ENCODE data around the gene CAVIN4. TPM values are rescaled to one million over a fixed set of nuclear protein-coding genes. Genes with fewer than 3 reads are reported as not detected.

CAVIN4 gene
- polyA plus RNA-seq, 2 of the 4 experiments (the other 2 are of a cell fraction) = 0.61 to 0.62 TPM

DNA sequence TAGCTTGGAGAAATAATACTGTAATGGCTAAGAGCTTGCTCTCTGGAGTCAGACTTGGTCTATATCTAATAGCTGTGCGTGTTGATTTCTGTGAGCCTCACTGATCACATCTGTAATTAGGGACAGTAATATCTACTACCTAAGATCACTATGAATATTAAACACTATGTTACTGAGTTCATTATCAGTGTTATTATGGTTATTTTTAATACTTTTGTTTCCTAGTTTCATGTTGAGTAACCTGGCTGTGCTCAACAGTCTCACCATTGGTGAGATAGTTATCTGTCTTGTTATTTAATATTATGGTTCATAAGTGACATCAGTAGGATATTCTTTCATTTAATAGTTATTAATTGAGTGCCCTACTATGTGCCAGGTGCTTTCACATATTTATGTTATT lies 22.4 kb upstream of the CAVIN4 start:
- WGBS (ENCODE audit: missing lambda C conversion rate) = 96% methylated on average over 1 of the region's 1 CpG
- Histone ChIP-seq H3K4me2 (no peak overlapping the region), H3K27ac (no peak overlapping the region), H3K4me3 (no peak overlapping the region), H3K9me3 (no peaks in the 10 kb centered on the region), H3K4me1 (no peaks in the 10 kb centered on the region)
- no peak for TF ChIP-seq GATA3 (IDR thresholded peaks at IDR 0.05; ENCODE audit: borderline replicate concordance)
- TF ChIP-seq HDAC2 (IDR thresholded peaks at IDR 0.05) = no peak
- TF ChIP-seq KDM1A (IDR thresholded peaks at IDR 0.05; ENCODE audit: low read depth) = no peak
- no peak for TF ChIP-seq FOSB (CRISPR knock-in tag; IDR thresholded peaks at IDR 0.05)
- TF ChIP-seq, protein P1, sequence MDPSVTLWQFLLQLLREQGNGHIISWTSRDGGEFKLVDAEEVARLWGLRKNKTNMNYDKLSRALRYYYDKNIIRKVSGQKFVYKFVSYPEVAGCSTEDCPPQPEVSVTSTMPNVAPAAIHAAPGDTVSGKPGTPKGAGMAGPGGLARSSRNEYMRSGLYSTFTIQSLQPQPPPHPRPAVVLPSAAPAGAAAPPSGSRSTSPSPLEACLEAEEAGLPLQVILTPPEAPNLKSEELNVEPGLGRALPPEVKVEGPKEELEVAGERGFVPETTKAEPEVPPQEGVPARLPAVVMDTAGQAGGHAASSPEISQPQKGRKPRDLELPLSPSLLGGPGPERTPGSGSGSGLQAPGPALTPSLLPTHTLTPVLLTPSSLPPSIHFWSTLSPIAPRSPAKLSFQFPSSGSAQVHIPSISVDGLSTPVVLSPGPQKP (IDR thresholded peaks at IDR 0.05; ENCODE audit: low read depth, low read length) = no peak
- TF ChIP-seq CHD4 (IDR thresholded peaks at IDR 0.05; ENCODE audit: borderline replicate concordance) = no peak
- no peak for TF ChIP-seq BHLHE40 (IDR thresholded peaks at IDR 0.05; ENCODE audit: low read depth, low read length)
- TF ChIP-seq, protein P2, sequence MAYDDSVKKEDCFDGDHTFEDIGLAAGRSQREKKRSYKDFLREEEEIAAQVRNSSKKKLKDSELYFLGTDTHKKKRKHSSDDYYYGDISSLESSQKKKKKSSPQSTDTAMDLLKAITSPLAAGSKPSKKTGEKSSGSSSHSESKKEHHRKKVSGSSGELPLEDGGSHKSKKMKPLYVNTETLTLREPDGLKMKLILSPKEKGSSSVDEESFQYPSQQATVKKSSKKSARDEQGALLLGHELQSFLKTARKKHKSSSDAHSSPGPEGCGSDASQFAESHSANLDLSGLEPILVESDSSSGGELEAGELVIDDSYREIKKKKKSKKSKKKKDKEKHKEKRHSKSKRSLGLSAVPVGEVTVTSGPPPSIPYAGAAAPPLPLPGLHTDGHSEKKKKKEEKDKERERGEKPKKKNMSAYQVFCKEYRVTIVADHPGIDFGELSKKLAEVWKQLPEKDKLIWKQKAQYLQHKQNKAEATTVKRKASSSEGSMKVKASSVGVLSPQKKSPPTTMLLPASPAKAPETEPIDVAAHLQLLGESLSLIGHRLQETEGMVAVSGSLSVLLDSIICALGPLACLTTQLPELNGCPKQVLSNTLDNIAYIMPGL (CRISPR knock-in tag; IDR thresholded peaks at IDR 0.05; ENCODE audit: borderline replicate concordance) = no peak
- no peak for TF ChIP-seq SREBF2 (IDR thresholded peaks at IDR 0.05)
- no peak for TF ChIP-seq RFX5 (IDR thresholded peaks at IDR 0.05)
- TF ChIP-seq CHD2 (IDR thresholded peaks at IDR 0.05; ENCODE audit: low read length, partially characterized antibody) = no peak
- no peak for TF ChIP-seq KDM5A (IDR thresholded peaks at IDR 0.05)
- TF ChIP-seq CBX2 (IDR thresholded peaks at IDR 0.05; ENCODE audit: borderline replicate concordance, low read depth) = no peak
- TF ChIP-seq SMC3 (IDR thresholded peaks at IDR 0.05) = no peak
- ATAC-seq = no peak
- POLR2A ChIA-PET = no interaction called here
- CTCF ChIA-PET = interaction anchor here (1.4 kb wide), 1 partner anchor 50 kb away, joined by 3 read pairs; no protein-coding TSS in a partner anchor
- no peak for DNase-seq (ENCODE audit: low read depth in 1 of 2, low spot score in 1 of 2)
- no peak for FAIRE-seq

DNA sequence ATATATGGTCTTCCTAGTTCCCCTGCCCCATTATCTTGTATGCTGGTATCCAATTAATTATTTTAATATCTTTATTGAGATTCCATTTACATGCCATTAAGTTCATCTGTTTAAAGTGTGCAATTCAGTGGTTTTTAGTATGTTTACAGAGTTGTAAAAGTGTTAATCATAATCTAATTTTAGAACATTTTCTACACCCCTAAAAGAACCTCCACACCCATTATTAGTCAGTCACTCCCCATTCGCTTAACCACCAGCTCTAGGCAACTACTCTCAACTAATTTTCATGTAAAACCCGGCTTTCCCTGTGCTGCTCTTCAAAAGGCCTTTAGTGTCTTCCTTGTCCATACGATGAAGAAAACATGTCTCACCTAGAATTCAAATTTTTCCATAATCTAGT lies 20.8 kb upstream of the CAVIN4 start:
- no peak overlapping the region for H3K4me2 ChIP-seq
- H3K4me1 ChIP-seq = no peaks in the 10 kb centered on the region
- ATAC-seq = no peak
- no peak overlapping the region for H3K4me3 ChIP-seq
- WGBS (ENCODE audit: missing lambda C conversion rate) = 88% methylated on average over 3 of the region's 3 CpGs
- no peak for FAIRE-seq
- H3K27ac ChIP-seq = no peak overlapping the region
- POLR2A ChIA-PET = no interaction called here
- no peak for DNase-seq (ENCODE audit: low read depth in 1 of 2, low spot score in 1 of 2)
- H3K9me3 ChIP-seq = no peaks in the 10 kb centered on the region
- TF ChIP-seq SMC3 (IDR thresholded peaks at IDR 0.05) (no peak), CEBPB (IDR thresholded peaks at IDR 0.05) (no peak), JUN (IDR thresholded peaks at IDR 0.05) (no peak), EHMT2 (IDR thresholded peaks at IDR 0.05; ENCODE audit: low read depth) (no peak), MYC (IDR thresholded peaks at IDR 0.05; ENCODE audit: borderline replicate concordance, low read length) (no peak), RNF2 (IDR thresholded peaks at IDR 0.05; ENCODE audit: borderline replicate concordance, low read depth) (no peak), TFCP2L1 (CRISPR knock-in tag; IDR thresholded peaks at IDR 0.05) (no peak), PHF8 (IDR thresholded peaks at IDR 0.05; ENCODE audit: borderline replicate concordance, low read depth) (no peak), HOXB5 (CRISPR knock-in tag; IDR thresholded peaks at IDR 0.05) (no peak), CBX8 (IDR thresholded peaks at IDR 0.05) (no peak), RCOR1 (IDR thresholded peaks at IDR 0.05; ENCODE audit: low read depth, low read length) (no peak), CBX2 (IDR thresholded peaks at IDR 0.05; ENCODE audit: borderline replicate concordance, low read depth) (no peak), HDAC2 (IDR thresholded peaks at IDR 0.05) (no peak), CHD2 (IDR thresholded peaks at IDR 0.05; ENCODE audit: low read length, partially characterized antibody) (no peak), SREBF2 (IDR thresholded peaks at IDR 0.05) (no peak), TP53 (CRISPR knock-in tag; IDR thresholded peaks at IDR 0.05) (no peak), POLR2A (IDR thresholded peaks at IDR 0.05; ENCODE audit: low read length) (no peak)
- TF ChIP-seq, protein P3, sequence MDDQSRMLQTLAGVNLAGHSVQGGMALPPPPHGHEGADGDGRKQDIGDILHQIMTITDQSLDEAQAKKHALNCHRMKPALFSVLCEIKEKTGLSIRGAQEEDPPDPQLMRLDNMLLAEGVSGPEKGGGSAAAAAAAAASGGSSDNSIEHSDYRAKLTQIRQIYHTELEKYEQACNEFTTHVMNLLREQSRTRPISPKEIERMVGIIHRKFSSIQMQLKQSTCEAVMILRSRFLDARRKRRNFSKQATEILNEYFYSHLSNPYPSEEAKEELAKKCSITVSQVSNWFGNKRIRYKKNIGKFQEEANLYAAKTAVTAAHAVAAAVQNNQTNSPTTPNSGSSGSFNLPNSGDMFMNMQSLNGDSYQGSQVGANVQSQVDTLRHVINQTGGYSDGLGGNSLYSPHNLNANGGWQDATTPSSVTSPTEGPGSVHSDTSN (IDR thresholded peaks at IDR 0.05) = no peak
- TF ChIP-seq, protein P4, sequence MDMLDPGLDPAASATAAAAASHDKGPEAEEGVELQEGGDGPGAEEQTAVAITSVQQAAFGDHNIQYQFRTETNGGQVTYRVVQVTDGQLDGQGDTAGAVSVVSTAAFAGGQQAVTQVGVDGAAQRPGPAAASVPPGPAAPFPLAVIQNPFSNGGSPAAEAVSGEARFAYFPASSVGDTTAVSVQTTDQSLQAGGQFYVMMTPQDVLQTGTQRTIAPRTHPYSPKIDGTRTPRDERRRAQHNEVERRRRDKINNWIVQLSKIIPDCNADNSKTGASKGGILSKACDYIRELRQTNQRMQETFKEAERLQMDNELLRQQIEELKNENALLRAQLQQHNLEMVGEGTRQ (IDR thresholded peaks at IDR 0.05) = no peak
- CTCF ChIA-PET = interaction anchor here (0.5 to 1.4 kb wide), 2 partner anchors 51 to 296 kb away, joined by 3 read pairs; no protein-coding TSS in a partner anchor
